ENCODE results near the gene RB1. TPM values are rescaled to one million over a fixed set of nuclear protein-coding genes. Genes with fewer than 3 reads are reported as not detected.

Gene RB1
- total RNA-seq, 2 experiments from 2014 or later, result 33.5 to 84.4 TPM

DNA sequence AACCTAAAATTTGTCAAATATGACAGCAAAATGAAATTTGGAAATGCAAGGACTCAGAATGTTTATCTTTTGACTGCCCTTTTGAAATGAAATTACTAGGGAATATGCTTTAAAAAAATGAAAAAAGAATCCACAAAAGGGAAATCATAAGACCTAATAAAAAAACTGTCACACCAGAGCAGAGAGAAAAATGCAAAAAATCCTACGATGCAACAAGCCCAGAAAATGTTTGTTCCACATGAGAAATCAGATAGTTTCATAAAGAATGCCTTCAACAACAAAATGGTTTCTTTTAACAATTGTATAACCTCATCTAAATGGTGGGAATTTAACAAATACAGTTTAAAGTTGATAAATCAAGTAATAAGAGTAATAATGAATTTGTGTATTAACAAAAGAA lies 101.4 kb downstream of the RB1 start:
- H4K20me1 ChIP-seq (ENCODE audit: insufficient read depth, low read length), result no peaks in the 10 kb centered on the region
- no peak overlapping the region for H3K4me2 ChIP-seq (ENCODE audit: low read length)
- no TSS peak for BruUV-seq (replicated peaks)
- peaks cover 18% of the 10 kb centered on the region for H3K4me1 ChIP-seq (ENCODE audit: insufficient read depth, low read length, poor library complexity, severe bottlenecking)
- intact Hi-C loops (cut with micrococcal nuclease; ENCODE audit: unreplicated experiment), result no loop called here
- H3K9me2 ChIP-seq (ENCODE audit: insufficient read depth, low read length), result no peaks in the 10 kb centered on the region
- H3K9me3 ChIP-seq (ENCODE audit: low read length), result no peaks in the 10 kb centered on the region
- no peak overlapping the region for H3K27ac ChIP-seq (ENCODE audit: low read depth, low read length, poor library complexity, severe bottlenecking)
- ChIA-PET CTCF (ENCODE audit: unreplicated experiment) (no interaction called here), POLR2A (no interaction called here)
- no peak overlapping the region for H2AFZ ChIP-seq (ENCODE audit: low read length)
- H3K36me3 ChIP-seq (ENCODE audit: insufficient read depth, low read length), result peaks cover 39% of the 10 kb centered on the region
- no peaks in the 10 kb centered on the region for H3K79me2 ChIP-seq (ENCODE audit: insufficient read depth, low read depth, low read length)
- no peak for DNase-seq (ENCODE audit: low spot score)
- no peak overlapping the region for H3K4me3 ChIP-seq (ENCODE audit: low read depth, low read length, poor library complexity, severe bottlenecking)
- TF ChIP-seq CTCF (conservative IDR thresholded peaks at IDR 0.05; ENCODE audit: low read length) (no peak), EZH2phosphoT487 (IDR thresholded peaks at IDR 0.05; ENCODE audit: borderline replicate concordance, low read depth, low read length) (no peak)

DNA sequence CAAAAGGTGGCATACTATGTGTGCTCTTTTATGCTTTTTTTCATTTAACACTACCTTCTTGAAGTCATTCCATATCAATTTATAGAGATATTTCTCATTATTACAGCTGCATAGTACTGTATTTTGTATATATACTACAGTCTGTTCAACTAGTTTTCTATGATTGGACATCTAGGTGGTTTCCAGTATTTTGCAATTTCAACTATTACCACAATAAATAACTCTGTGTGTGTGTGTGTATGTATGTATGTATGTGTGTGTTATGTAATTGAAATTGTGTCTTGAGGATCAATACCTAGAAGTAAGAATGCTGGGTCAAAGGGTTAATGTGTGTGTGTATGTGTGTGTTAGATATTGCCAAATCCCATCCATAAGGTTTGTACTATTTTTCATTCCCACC lies 102.3 kb downstream of the RB1 start:
- Histone ChIP-seq H3K36me3 (ENCODE audit: insufficient read depth, low read length) (peaks cover 39% of the 10 kb centered on the region), H3K9me3 (ENCODE audit: low read length) (no peaks in the 10 kb centered on the region), H2AFZ (ENCODE audit: low read length) (no peak overlapping the region), H3K4me3 (ENCODE audit: low read depth, low read length, poor library complexity, severe bottlenecking) (no peak overlapping the region), H3K4me2 (ENCODE audit: low read length) (no peak overlapping the region), H4K20me1 (ENCODE audit: insufficient read depth, low read length) (no peaks in the 10 kb centered on the region), H3K27ac (ENCODE audit: low read depth, low read length, poor library complexity, severe bottlenecking) (no peak overlapping the region), H3K4me1 (ENCODE audit: insufficient read depth, low read length, poor library complexity, severe bottlenecking) (peaks cover 8% of the 10 kb centered on the region), H3K79me2 (ENCODE audit: insufficient read depth, low read depth, low read length) (no peaks in the 10 kb centered on the region), H3K9me2 (ENCODE audit: insufficient read depth, low read length) (no peaks in the 10 kb centered on the region)
- no peak for DNase-seq (ENCODE audit: low spot score)
- intact Hi-C loops (cut with micrococcal nuclease; ENCODE audit: unreplicated experiment), result no loop called here
- CTCF ChIA-PET (ENCODE audit: unreplicated experiment), result no interaction called here
- no TSS peak for BruUV-seq (replicated peaks)
- TF ChIP-seq EZH2phosphoT487 (IDR thresholded peaks at IDR 0.05; ENCODE audit: borderline replicate concordance, low read depth, low read length) (no peak), CTCF (conservative IDR thresholded peaks at IDR 0.05; ENCODE audit: low read length) (no peak)
- POLR2A ChIA-PET, result no interaction called here

- TF ChIP-seq EZH2phosphoT487 (IDR thresholded peaks at IDR 0.05; ENCODE audit: borderline replicate concordance, low read depth, low read length) (no peak), CTCF (conservative IDR thresholded peaks at IDR 0.05; ENCODE audit: low read length) (no peak)
- intact Hi-C loops (cut with micrococcal nuclease; ENCODE audit: unreplicated experiment), result no loop called here
- Histone ChIP-seq H4K20me1 (ENCODE audit: insufficient read depth, low read length) (no peaks in the 10 kb centered on the region), H3K36me3 (ENCODE audit: insufficient read depth, low read length) (peaks cover 47% of the 10 kb centered on the region), H3K4me3 (ENCODE audit: low read depth, low read length, poor library complexity, severe bottlenecking) (no peak overlapping the region), H3K4me2 (ENCODE audit: low read length) (no peak overlapping the region), H2AFZ (ENCODE audit: low read length) (no peak overlapping the region), H3K4me1 (ENCODE audit: insufficient read depth, low read length, poor library complexity, severe bottlenecking) (no peaks in the 10 kb centered on the region), H3K9me2 (ENCODE audit: insufficient read depth, low read length) (no peaks in the 10 kb centered on the region), H3K9me3 (ENCODE audit: low read length) (no peaks in the 10 kb centered on the region), H3K27ac (ENCODE audit: low read depth, low read length, poor library complexity, severe bottlenecking) (no peak overlapping the region), H3K79me2 (ENCODE audit: insufficient read depth, low read depth, low read length) (no peaks in the 10 kb centered on the region)
- no TSS peak for BruUV-seq (replicated peaks)
- CTCF ChIA-PET (ENCODE audit: unreplicated experiment), result no interaction called here
- no peak for DNase-seq (ENCODE audit: low spot score)
- POLR2A ChIA-PET, result no interaction called here
These were observed 106.6 kb downstream of the RB1 start for GRCh38 chr13:48410199-48410598.

All from OCI-LY7 (cell line).